Measurements from ENCODE around the gene NR1H2.

The NR1H2 gene

GRCh38 chr19:50362656-50363424 lies 13.4 kb upstream of the NR1H2 start:
- H3K27ac ChIP-seq = no peak overlapping the region
- no peak for TF ChIP-seq CTCF (conservative IDR thresholded peaks at IDR 0.05)
- no peak for TF ChIP-seq ZFX (IDR thresholded peaks at IDR 0.05)

- no peak within 1 kb of the TSS for H3K27ac ChIP-seq
- TF ChIP-seq ZFX (IDR thresholded peaks at IDR 0.05) (no peak), CTCF (conservative IDR thresholded peaks at IDR 0.05) (no peak)
Observed at GRCh38 chr19:50365434-50366306, 10.6 kb upstream of the NR1H2 start, which contains the start of gene NAPSA. Gene NAPSA (minus strand): TSS chr19:50365639. CDS start chr19:50365621, 18 bp downstream.

GRCh38 chr19:50368649-50369570 lies 7.3 kb upstream of the NR1H2 start:
- TF ChIP-seq CTCF (conservative IDR thresholded peaks at IDR 0.05) (peak; percentile 94), ZFX (IDR thresholded peaks at IDR 0.05) (no peak)
- peak overlapping the region; percentile 73 for H3K27ac ChIP-seq

- H3K27ac ChIP-seq = no peak overlapping the region
- TF ChIP-seq CTCF (conservative IDR thresholded peaks at IDR 0.05) (no peak), ZFX (IDR thresholded peaks at IDR 0.05) (no peak)
Observed at GRCh38 chr19:50371914-50372475, 4.3 kb upstream of the NR1H2 start.

GRCh38 chr19:50377051-50377461 lies 799 bp downstream of the NR1H2 start:
- no peak for TF ChIP-seq CTCF (conservative IDR thresholded peaks at IDR 0.05)
- TF ChIP-seq ZFX (IDR thresholded peaks at IDR 0.05) = no peak

GRCh38 chr19:50377517-50377916 lies 1.3 kb downstream of the NR1H2 start:
- no peak for TF ChIP-seq CTCF (conservative IDR thresholded peaks at IDR 0.05)
- TF ChIP-seq ZFX (IDR thresholded peaks at IDR 0.05) = no peak
- no peak overlapping the region for H3K27ac ChIP-seq

More at GRCh38 chr19:50377051-50377461, 799 bp downstream of the NR1H2 start:
- H3K27ac ChIP-seq = no peak overlapping the region; the same call in 1 of the 2 replicates

All from C4-2B (cell line).